SK-N-SH treated with all-trans-retinoic acid at 6 μM for 48 hours (cell line): ENCODE data around the gene AP2A2.

Source experiments
- GLIS3 ChIP-seq: fragments of 250-450 bp; sonication (Bioruptor Pico); IDR thresholded peaks from 2 replicates; pipeline ENCODE4 v1.5.0; 2020; ENCODE audit warnings: mild to moderate bottlenecking, moderate library complexity
- OSR1 ChIP-seq: fragments of 250-450 bp; sonication (Bioruptor Pico); IDR thresholded peaks from 2 replicates; pipeline ENCODE4 v1.8.0; 2022; ENCODE audit warnings: moderate library complexity, mild to moderate bottlenecking, inconsistent platforms
- PATZ1 ChIP-seq: fragments of 250-450 bp; sonication (Bioruptor Pico); IDR thresholded peaks from 2 replicates; pipeline ENCODE4 v1.8.0; 2020; ENCODE audit warnings: mild to moderate bottlenecking, moderate library complexity, borderline replicate concordance
- POU6F1 ChIP-seq: fragments of 250-450 bp; sonication (Bioruptor Pico); IDR thresholded peaks from 2 replicates; pipeline ENCODE4 v1.8.0; 2021; ENCODE audit warnings: low read depth, mild to moderate bottlenecking, moderate library complexity, borderline replicate concordance
- PPARA ChIP-seq: fragments of 250-450 bp; sonication (Bioruptor Pico); IDR thresholded peaks from 2 replicates; pipeline ENCODE4 v1.5.0; 2020; ENCODE audit warnings: mild to moderate bottlenecking, borderline replicate concordance
- RARB ChIP-seq: fragments of 250-450 bp; sonication (Bioruptor Pico); IDR thresholded peaks from 2 replicates; pipeline ENCODE4 v1.8.0; 2021; ENCODE audit warnings: mild to moderate bottlenecking, moderate library complexity
- SNAI2 ChIP-seq: fragments of 250-450 bp; sonication (Bioruptor Pico); IDR thresholded peaks from 2 replicates; pipeline ENCODE4 v1.5.0; 2020; ENCODE audit warnings: mild to moderate bottlenecking, moderate library complexity
- TSHZ2 ChIP-seq: fragments of 250-450 bp; sonication (Bioruptor Pico); IDR thresholded peaks from 2 replicates; pipeline ENCODE4 v1.5.0; 2020; ENCODE audit warnings: mild to moderate bottlenecking, moderate library complexity
- ZC3H10 ChIP-seq: fragments of 250-450 bp; sonication (Bioruptor Pico); IDR thresholded peaks from 2 replicates; pipeline ENCODE4 v1.5.1; 2021; ENCODE audit warnings: mild to moderate bottlenecking, moderate library complexity
- ZFP30 ChIP-seq: fragments of 450-650 bp; formaldehyde crosslinking; IDR thresholded peaks from 2 replicates; pipeline ENCODE4 v1.5.0; 2022; ENCODE audit warnings: mild to moderate bottlenecking, moderate library complexity
- ZNF8 ChIP-seq: fragments of 450-650 bp; formaldehyde crosslinking; IDR thresholded peaks from 2 replicates; pipeline ENCODE4 v1.5.0; 2020; ENCODE audit warnings: mild to moderate bottlenecking, moderate library complexity

- peak; percentile 86; the same call in 1 of the 2 replicates for TF ChIP-seq OSR1 (CRISPR knock-in tag)
- TF ChIP-seq ZNF8 (CRISPR knock-in tag): no peak
- TF ChIP-seq RARB (CRISPR knock-in tag): no peak
- no peak for TF ChIP-seq PATZ1
- peak; percentile 95 for TF ChIP-seq SNAI2 (CRISPR knock-in tag)
- peak; percentile 54; the same call in 1 of the 2 replicates for TF ChIP-seq ZC3H10
- TF ChIP-seq ZFP30 (CRISPR knock-in tag): peak; percentile 55; the same call in 1 of the 2 replicates
- peak; percentile 98 for TF ChIP-seq TSHZ2 (CRISPR knock-in tag)
- peak; percentile 85; the same call in 1 of the 2 replicates for TF ChIP-seq PPARA (CRISPR knock-in tag)
- TF ChIP-seq GLIS3: no peak
- TF ChIP-seq POU6F1 (CRISPR knock-in tag): no peak
Measured at GRCh38 chr11:925496-926301, at the start of gene AP2A2.
